ENCODE data around the gene LECT2.

Gene LECT2

DNA sequence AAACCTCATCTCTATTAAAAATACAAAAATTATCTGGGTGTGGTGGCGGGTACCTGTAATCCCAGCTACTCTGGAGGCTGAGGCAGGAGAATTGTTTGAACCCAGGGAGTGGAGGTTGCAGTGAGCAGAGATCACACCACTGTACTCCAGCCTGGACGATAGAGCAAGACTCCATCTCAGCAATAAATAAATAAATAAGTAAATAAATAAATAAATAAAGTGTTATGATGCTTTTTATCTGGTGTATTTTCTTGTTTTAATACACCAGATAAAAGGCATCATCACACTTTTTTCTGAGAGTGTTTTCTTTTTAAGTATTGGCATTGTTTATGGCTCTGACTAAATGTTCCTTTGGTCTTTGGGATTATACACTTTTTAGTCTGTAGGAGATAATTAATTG lies 24.2 kb upstream of the LECT2 start:
- no peak overlapping the region for H2AFZ ChIP-seq (ENCODE audit: low read length)
- TF ChIP-seq EZH2 (optimal IDR thresholded peaks at IDR 0.05; ENCODE audit: low read depth, low read length): no peak
- TF ChIP-seq EZH2phosphoT487 (IDR thresholded peaks at IDR 0.05; ENCODE audit: low read length): no peak

GRCh38 chr5:135978212-135978631 lies 23.4 kb upstream of the LECT2 start:
- Histone ChIP-seq H3K9ac (ENCODE audit: low read length) (no peak overlapping the region), H3K36me3 (replicated peaks; ENCODE audit: insufficient read depth, low read length) (no peaks in the 10 kb centered on the region), H3K4me3 (ENCODE audit: low read length) (no peak overlapping the region), H3K27ac (ENCODE audit: low read length) (no peak overlapping the region), H3K79me2 (ENCODE audit: low read length) (no peaks in the 10 kb centered on the region), H3K9me2 (replicated peaks; ENCODE audit: insufficient read depth, low read length) (no peaks in the 10 kb centered on the region), H3F3A (ENCODE audit: insufficient read depth, low read length) (no peaks in the 10 kb centered on the region), H2AFZ (ENCODE audit: low read length) (no peak overlapping the region), H3K4me1 (ENCODE audit: low read length) (no peaks in the 10 kb centered on the region), H3K4me2 (ENCODE audit: low read depth, low read length) (no peak overlapping the region), H4K20me1 (ENCODE audit: insufficient read depth, low read length) (no peaks in the 10 kb centered on the region), H3K9me3 (replicated peaks; ENCODE audit: insufficient read depth, low read length) (no peaks in the 10 kb centered on the region), H3K27me3 (replicated peaks; ENCODE audit: insufficient read depth, low read length) (no peaks in the 10 kb centered on the region)
- no peak for DNase-seq
- TF ChIP-seq, protein P1, sequence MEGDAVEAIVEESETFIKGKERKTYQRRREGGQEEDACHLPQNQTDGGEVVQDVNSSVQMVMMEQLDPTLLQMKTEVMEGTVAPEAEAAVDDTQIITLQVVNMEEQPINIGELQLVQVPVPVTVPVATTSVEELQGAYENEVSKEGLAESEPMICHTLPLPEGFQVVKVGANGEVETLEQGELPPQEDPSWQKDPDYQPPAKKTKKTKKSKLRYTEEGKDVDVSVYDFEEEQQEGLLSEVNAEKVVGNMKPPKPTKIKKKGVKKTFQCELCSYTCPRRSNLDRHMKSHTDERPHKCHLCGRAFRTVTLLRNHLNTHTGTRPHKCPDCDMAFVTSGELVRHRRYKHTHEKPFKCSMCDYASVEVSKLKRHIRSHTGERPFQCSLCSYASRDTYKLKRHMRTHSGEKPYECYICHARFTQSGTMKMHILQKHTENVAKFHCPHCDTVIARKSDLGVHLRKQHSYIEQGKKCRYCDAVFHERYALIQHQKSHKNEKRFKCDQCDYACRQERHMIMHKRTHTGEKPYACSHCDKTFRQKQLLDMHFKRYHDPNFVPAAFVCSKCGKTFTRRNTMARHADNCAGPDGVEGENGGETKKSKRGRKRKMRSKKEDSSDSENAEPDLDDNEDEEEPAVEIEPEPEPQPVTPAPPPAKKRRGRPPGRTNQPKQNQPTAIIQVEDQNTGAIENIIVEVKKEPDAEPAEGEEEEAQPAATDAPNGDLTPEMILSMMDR (IDR thresholded peaks at IDR 0.05; ENCODE audit: low read length): no peak
- no peak for TF ChIP-seq EZH2phosphoT487 (IDR thresholded peaks at IDR 0.05; ENCODE audit: low read length)
- no peak for TF ChIP-seq EZH2 (optimal IDR thresholded peaks at IDR 0.05; ENCODE audit: low read depth, low read length)

More for the DNA sequence above, 24.2 kb upstream of the LECT2 start:
- Histone ChIP-seq H3K36me3 (replicated peaks; ENCODE audit: insufficient read depth, low read length) (no peaks in the 10 kb centered on the region), H3F3A (ENCODE audit: insufficient read depth, low read length) (no peaks in the 10 kb centered on the region), H3K4me1 (ENCODE audit: low read length) (no peaks in the 10 kb centered on the region), H3K27ac (ENCODE audit: low read length) (no peak overlapping the region), H3K79me2 (ENCODE audit: low read length) (no peaks in the 10 kb centered on the region), H3K9ac (ENCODE audit: low read length) (no peak overlapping the region), H3K4me3 (ENCODE audit: low read length) (no peak overlapping the region), H3K4me2 (ENCODE audit: low read depth, low read length) (no peak overlapping the region), H3K9me2 (replicated peaks; ENCODE audit: insufficient read depth, low read length) (no peaks in the 10 kb centered on the region), H3K27me3 (replicated peaks; ENCODE audit: insufficient read depth, low read length) (no peaks in the 10 kb centered on the region), H3K9me3 (replicated peaks; ENCODE audit: insufficient read depth, low read length) (no peaks in the 10 kb centered on the region), H4K20me1 (ENCODE audit: insufficient read depth, low read length) (no peaks in the 10 kb centered on the region)
- no peak for DNase-seq

- no peaks in the 10 kb centered on the region for H4K20me1 ChIP-seq (ENCODE audit: insufficient read depth, low read length)
- TF ChIP-seq, protein P1 (IDR thresholded peaks at IDR 0.05; ENCODE audit: low read length): peak; percentile 76
- TF ChIP-seq EZH2 (optimal IDR thresholded peaks at IDR 0.05; ENCODE audit: low read depth, low read length) (no peak), EZH2phosphoT487 (IDR thresholded peaks at IDR 0.05; ENCODE audit: low read length) (no peak)
- peak overlapping the region; percentile 25; the same call in 1 of the 2 replicates for H3K4me2 ChIP-seq (ENCODE audit: low read depth, low read length)
- H3K9me3 ChIP-seq (replicated peaks; ENCODE audit: insufficient read depth, low read length): no peaks in the 10 kb centered on the region
- no peak overlapping the region for H3K27ac ChIP-seq (ENCODE audit: low read length)
- H3K9me2 ChIP-seq (replicated peaks; ENCODE audit: insufficient read depth, low read length): no peaks in the 10 kb centered on the region
- peak; percentile 47 for DNase-seq
- no peak overlapping the region for H2AFZ ChIP-seq (ENCODE audit: low read length)
- no peaks in the 10 kb centered on the region for H3K36me3 ChIP-seq (replicated peaks; ENCODE audit: insufficient read depth, low read length)
- no peaks in the 10 kb centered on the region for H3F3A ChIP-seq (ENCODE audit: insufficient read depth, low read length)
- no peak overlapping the region for H3K4me3 ChIP-seq (ENCODE audit: low read length)
- no peaks in the 10 kb centered on the region for H3K4me1 ChIP-seq (ENCODE audit: low read length)
- no peak overlapping the region for H3K9ac ChIP-seq (ENCODE audit: low read length)
- H3K79me2 ChIP-seq (ENCODE audit: low read length): no peaks in the 10 kb centered on the region
- no peaks in the 10 kb centered on the region for H3K27me3 ChIP-seq (replicated peaks; ENCODE audit: insufficient read depth, low read length)
These were observed 22.7 kb upstream of the LECT2 start for GRCh38 chr5:135977375-135977928.

DNA sequence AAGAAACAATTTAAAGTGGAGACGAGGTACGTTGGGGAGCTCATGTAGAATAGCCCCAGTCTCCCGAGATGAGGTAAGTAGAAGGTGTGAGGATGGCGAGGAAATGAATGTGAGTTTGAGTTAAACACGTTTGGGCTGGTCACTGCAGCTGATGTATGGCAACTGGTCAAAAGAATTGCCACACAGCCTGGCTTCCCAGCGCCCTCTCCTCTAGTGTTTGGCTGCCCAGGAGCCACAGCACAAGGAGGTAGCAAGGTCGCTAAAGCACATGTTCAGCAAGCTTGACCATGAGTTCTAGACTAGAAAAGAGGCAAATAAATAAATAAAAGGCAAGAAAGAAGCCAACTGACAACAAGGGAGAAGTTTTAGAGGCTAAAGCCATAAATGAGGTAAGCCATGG lies 21.4 kb upstream of the LECT2 start:
- Histone ChIP-seq H3K9ac (ENCODE audit: low read length) (no peak overlapping the region), H3K27ac (ENCODE audit: low read length) (no peak overlapping the region), H3K4me3 (ENCODE audit: low read length) (no peak overlapping the region), H3K9me2 (replicated peaks; ENCODE audit: insufficient read depth, low read length) (no peaks in the 10 kb centered on the region), H3F3A (ENCODE audit: insufficient read depth, low read length) (no peaks in the 10 kb centered on the region), H3K27me3 (replicated peaks; ENCODE audit: insufficient read depth, low read length) (no peaks in the 10 kb centered on the region), H4K20me1 (ENCODE audit: insufficient read depth, low read length) (no peaks in the 10 kb centered on the region), H2AFZ (ENCODE audit: low read length) (no peak overlapping the region), H3K36me3 (replicated peaks; ENCODE audit: insufficient read depth, low read length) (no peaks in the 10 kb centered on the region), H3K79me2 (ENCODE audit: low read length) (no peaks in the 10 kb centered on the region), H3K4me2 (ENCODE audit: low read depth, low read length) (no peak overlapping the region), H3K9me3 (replicated peaks; ENCODE audit: insufficient read depth, low read length) (no peaks in the 10 kb centered on the region), H3K4me1 (ENCODE audit: low read length) (no peaks in the 10 kb centered on the region)
- no peak for DNase-seq
- TF ChIP-seq, protein P1 (IDR thresholded peaks at IDR 0.05; ENCODE audit: low read length): no peak
- TF ChIP-seq EZH2phosphoT487 (IDR thresholded peaks at IDR 0.05; ENCODE audit: low read length) (no peak), EZH2 (optimal IDR thresholded peaks at IDR 0.05; ENCODE audit: low read depth, low read length) (no peak)

All from MM.1S (cell line).